Left forelimb (tissue), 1 donor: ENCODE data around the gene GPR180.
"Not testable (repeated sequence)": the region's sequence is repeated elsewhere in the genome, so short reads cannot be mapped to it uniquely, and the experiment has no call there.

Experiments used
- DNase-seq: peaks from one replicate; pipeline ENCODE4 v3.0.0-alpha.2; 2018; ENCODE audit warnings: low spot score

Gene GPR180

GRCh38 chr13:94596575-94596971 is 5.1 kb upstream of the GPR180 start:
- DNase-seq = no peak

- DNase-seq = no peak
Measured at GRCh38 chr13:94598281-94598680, 3.4 kb upstream of the GPR180 start.

GRCh38 chr13:94599877-94600276 is 1.8 kb upstream of the GPR180 start:
- DNase-seq = no peak

GRCh38 chr13:94602467-94602866 is 810 bp downstream of the GPR180 start:
- DNase-seq = no peak

GRCh38 chr13:94607056-94607455 is 5.4 kb downstream of the GPR180 start:
- DNase-seq = no peak

- no peak for DNase-seq
Measured at GRCh38 chr13:94607939-94608338, 6.3 kb downstream of the GPR180 start.

- DNase-seq = no peak
Measured at GRCh38 chr13:94608586-94608985, 6.9 kb downstream of the GPR180 start.

GRCh38 chr13:94609196-94609595 is 7.5 kb downstream of the GPR180 start:
- no peak for DNase-seq

- DNase-seq = no peak
Measured at GRCh38 chr13:94610475-94610874, 8.8 kb downstream of the GPR180 start.

GRCh38 chr13:94612050-94612449 is 10.4 kb downstream of the GPR180 start:
- DNase-seq = no peak

GRCh38 chr13:94613051-94613450 is 11.4 kb downstream of the GPR180 start:
- DNase-seq = no peak

GRCh38 chr13:94617389-94618000 is 15.8 kb downstream of the GPR180 start:
- DNase-seq = no peak

- no peak for DNase-seq
Measured at GRCh38 chr13:94620286-94620896, 18.7 kb downstream of the GPR180 start.

- DNase-seq = no peak
Measured at GRCh38 chr13:94622344-94622743, 20.7 kb downstream of the GPR180 start.

- no peak for DNase-seq
Measured at GRCh38 chr13:94623316-94623715, 21.7 kb downstream of the GPR180 start.

- DNase-seq = no peak
Measured at GRCh38 chr13:94630858-94631257, 29.2 kb downstream of the GPR180 start.

GRCh38 chr13:94632226-94632980 is 30.7 kb downstream of the GPR180 start:
- no peak for DNase-seq

GRCh38 chr13:94636096-94636495 is 34.4 kb downstream of the GPR180 start:
- not testable (repeated sequence) for DNase-seq

- DNase-seq = no peak
Measured at GRCh38 chr13:94636942-94637578, 35.4 kb downstream of the GPR180 start.

GRCh38 chr13:94637677-94638076 is 36.0 kb downstream of the GPR180 start:
- not testable (repeated sequence) for DNase-seq

- no peak for DNase-seq
Measured at GRCh38 chr13:94640721-94641120, 39.1 kb downstream of the GPR180 start.

GRCh38 chr13:94641409-94641941 is 39.8 kb downstream of the GPR180 start:
- no peak for DNase-seq

- DNase-seq = no peak
Measured at GRCh38 chr13:94646904-94647303, 45.2 kb downstream of the GPR180 start.
